BE2C (cell line): ENCODE data around the gene RAPSN.

Experiments used
- DNase-seq: peaks from one replicate; pipeline ENCODE4 v3.0.0-alpha.2; 2020
- H3K27me3 ChIP-seq: fragments of 250-450 bp; sonication (Bioruptor Pico); 2 replicates; pipeline ENCODE4 v1.5.1; 2020; ENCODE audit warnings: mild to moderate bottlenecking
- H3K36me3 ChIP-seq: fragments of 250-450 bp; sonication (Bioruptor Pico); 2 replicates; pipeline ENCODE4 v1.5.1; 2020; ENCODE audit warnings: mild to moderate bottlenecking
- H3K4me1 ChIP-seq: fragments of 250-450 bp; sonication (Bioruptor Pico); 2 replicates; pipeline ENCODE4 v1.5.1; 2020
- H3K4me3 ChIP-seq: 2 replicates; pipeline ENCODE4 v1.5.1; 2011; ENCODE audit warnings: low read depth, low read length
- H3K9me3 ChIP-seq: fragments of 250-450 bp; sonication (Bioruptor Pico); 2 replicates; pipeline ENCODE4 v1.5.1; 2020
- TF ChIP-seq, protein P1 (sequence below): IDR thresholded peaks from 2 replicates; pipeline ENCODE4 v1.5.1; 2012; ENCODE audit warnings: mild to moderate bottlenecking, low read depth, low read length

RAPSN gene

DNA sequence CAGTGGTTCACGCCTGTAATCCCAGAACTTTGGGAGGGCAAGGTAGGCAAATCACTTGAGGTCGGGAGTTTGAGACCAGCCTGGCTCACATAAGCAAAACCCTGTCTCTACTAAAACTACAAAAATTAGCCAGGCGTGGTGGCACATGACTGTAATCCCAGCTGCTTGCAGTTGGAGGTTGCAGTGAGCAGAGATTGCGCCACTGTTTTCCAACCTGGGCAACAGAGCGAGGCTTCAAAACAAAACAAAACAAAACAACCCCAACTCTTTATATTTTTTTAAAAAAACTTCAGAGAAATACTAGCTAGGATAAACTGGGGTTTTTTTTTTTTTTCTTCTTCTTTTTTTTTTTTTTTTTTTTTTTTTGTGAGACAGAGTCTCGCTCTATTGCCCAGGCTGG is 31.8 kb upstream of the RAPSN start:
- TF ChIP-seq, protein P1, sequence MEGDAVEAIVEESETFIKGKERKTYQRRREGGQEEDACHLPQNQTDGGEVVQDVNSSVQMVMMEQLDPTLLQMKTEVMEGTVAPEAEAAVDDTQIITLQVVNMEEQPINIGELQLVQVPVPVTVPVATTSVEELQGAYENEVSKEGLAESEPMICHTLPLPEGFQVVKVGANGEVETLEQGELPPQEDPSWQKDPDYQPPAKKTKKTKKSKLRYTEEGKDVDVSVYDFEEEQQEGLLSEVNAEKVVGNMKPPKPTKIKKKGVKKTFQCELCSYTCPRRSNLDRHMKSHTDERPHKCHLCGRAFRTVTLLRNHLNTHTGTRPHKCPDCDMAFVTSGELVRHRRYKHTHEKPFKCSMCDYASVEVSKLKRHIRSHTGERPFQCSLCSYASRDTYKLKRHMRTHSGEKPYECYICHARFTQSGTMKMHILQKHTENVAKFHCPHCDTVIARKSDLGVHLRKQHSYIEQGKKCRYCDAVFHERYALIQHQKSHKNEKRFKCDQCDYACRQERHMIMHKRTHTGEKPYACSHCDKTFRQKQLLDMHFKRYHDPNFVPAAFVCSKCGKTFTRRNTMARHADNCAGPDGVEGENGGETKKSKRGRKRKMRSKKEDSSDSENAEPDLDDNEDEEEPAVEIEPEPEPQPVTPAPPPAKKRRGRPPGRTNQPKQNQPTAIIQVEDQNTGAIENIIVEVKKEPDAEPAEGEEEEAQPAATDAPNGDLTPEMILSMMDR, result no peak
- no peaks in the 10 kb centered on the region for H3K4me1 ChIP-seq
- no peak overlapping the region for H3K4me3 ChIP-seq
- peaks cover 58% of the 10 kb centered on the region for H3K36me3 ChIP-seq
- no peak for DNase-seq
- H3K9me3 ChIP-seq, result no peaks in the 10 kb centered on the region
- H3K27me3 ChIP-seq, result no peaks in the 10 kb centered on the region

DNA sequence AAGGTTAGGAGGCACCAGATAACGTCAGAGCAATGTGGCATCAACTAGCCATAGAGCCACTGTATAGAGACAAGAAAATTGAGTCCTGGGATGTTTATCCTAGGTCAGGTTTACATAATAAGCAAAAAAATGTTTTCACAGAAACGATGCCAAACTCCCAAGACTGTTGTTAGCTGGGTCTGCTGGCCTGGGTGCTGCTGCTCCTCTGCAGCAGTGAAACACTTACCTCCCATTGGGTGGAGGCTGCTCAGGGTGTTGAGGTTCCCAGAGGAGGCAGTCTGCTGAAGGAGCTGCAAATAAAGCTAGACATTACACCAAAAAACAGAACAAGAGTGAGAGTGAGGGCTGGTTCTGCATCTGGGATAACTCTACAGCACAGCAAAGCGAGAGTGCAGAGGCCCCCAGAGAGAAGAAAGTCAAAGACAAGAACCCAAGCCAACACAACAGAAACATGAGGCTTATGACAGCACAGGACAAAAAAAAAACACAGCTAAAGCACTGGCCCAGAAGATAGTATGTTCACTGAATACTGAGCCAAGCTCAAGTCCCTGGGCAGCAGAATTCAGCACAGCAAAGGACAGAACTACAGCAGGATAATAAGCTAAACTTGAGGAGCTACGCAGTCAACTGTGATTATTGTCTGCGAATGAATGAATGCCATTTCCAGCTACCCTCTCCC is 29.9 kb upstream of the RAPSN start:
- DNase-seq, result no peak
- no peaks in the 10 kb centered on the region for H3K9me3 ChIP-seq
- no peak overlapping the region for H3K4me3 ChIP-seq
- H3K36me3 ChIP-seq, result peaks cover 57% of the 10 kb centered on the region
- H3K4me1 ChIP-seq, result no peaks in the 10 kb centered on the region
- TF ChIP-seq, protein P1, result no peak
- no peaks in the 10 kb centered on the region for H3K27me3 ChIP-seq

DNA sequence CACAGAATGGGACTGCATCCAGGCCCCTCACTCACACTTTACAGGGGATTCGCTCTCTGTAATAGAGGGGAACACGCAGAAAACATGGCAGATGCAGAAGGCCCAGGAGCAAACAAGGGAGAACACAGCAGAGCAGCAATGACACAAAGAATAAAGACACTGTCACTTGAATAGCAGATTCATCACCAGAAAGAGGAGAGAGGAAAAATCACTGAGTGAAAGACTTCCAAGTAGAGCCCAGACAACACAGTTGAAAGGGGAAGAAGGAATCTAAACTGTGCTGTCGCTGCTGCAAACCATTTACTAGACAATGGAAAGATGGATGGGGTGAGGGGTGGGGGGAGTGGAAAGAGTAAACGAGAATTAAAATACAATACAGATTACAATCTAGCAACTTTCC is 28.8 kb upstream of the RAPSN start:
- Histone ChIP-seq H3K4me3 (no peak overlapping the region), H3K27me3 (no peaks in the 10 kb centered on the region), H3K4me1 (no peaks in the 10 kb centered on the region), H3K36me3 (peaks cover 57% of the 10 kb centered on the region), H3K9me3 (no peaks in the 10 kb centered on the region)
- no peak for DNase-seq
- TF ChIP-seq, protein P1, result no peak

DNA sequence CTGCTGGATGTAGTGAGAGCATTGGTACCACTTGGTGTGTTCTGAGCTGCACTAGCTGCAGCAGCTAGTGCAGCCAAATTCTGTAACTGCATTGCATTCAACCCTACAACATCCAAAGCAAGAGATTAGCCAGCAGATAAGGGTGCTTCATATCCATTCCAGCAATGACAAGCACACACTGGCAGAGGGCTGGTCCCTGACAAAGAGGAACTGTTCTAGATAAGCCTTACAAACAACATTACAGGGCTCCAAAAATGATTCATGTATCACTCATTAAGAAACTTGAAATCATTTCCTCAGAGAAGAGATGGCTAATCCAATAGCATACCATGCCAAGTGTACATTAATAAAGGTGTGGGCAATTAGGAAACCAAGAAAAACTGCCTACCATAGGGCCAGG is 28.4 kb upstream of the RAPSN start:
- no peak for DNase-seq
- TF ChIP-seq, protein P1, result no peak
- Histone ChIP-seq H3K36me3 (peaks cover 58% of the 10 kb centered on the region), H3K4me3 (no peak overlapping the region), H3K4me1 (no peaks in the 10 kb centered on the region), H3K9me3 (no peaks in the 10 kb centered on the region), H3K27me3 (no peaks in the 10 kb centered on the region)

DNA sequence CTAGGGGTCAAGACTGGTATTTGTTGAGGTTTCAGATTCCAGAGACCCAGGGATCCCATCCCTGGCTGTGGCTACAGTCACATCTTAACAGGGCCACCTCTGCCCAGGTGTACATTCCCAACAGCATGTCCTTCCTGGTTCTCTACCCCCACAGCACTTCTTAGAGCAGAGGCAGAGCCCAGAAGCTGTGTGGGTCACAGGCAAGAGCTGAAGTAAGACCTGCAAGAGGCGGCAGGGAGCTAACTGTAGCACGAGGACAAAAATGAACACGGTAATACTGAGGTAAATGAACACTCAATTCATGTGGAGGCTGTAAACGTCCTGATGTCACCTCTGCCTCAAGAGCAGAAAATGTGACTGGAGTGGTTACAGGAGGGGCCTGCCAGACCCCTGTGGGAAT is 21.7 kb upstream of the RAPSN start:
- no peak for DNase-seq
- H3K4me3 ChIP-seq, result no peak overlapping the region
- TF ChIP-seq, protein P1, result no peak
- H3K4me1 ChIP-seq, result peaks cover 3% of the 10 kb centered on the region; the same call in 1 of the 2 replicates
- H3K27me3 ChIP-seq, result no peaks in the 10 kb centered on the region
- H3K36me3 ChIP-seq, result peaks cover 38% of the 10 kb centered on the region
- H3K9me3 ChIP-seq, result no peaks in the 10 kb centered on the region

DNA sequence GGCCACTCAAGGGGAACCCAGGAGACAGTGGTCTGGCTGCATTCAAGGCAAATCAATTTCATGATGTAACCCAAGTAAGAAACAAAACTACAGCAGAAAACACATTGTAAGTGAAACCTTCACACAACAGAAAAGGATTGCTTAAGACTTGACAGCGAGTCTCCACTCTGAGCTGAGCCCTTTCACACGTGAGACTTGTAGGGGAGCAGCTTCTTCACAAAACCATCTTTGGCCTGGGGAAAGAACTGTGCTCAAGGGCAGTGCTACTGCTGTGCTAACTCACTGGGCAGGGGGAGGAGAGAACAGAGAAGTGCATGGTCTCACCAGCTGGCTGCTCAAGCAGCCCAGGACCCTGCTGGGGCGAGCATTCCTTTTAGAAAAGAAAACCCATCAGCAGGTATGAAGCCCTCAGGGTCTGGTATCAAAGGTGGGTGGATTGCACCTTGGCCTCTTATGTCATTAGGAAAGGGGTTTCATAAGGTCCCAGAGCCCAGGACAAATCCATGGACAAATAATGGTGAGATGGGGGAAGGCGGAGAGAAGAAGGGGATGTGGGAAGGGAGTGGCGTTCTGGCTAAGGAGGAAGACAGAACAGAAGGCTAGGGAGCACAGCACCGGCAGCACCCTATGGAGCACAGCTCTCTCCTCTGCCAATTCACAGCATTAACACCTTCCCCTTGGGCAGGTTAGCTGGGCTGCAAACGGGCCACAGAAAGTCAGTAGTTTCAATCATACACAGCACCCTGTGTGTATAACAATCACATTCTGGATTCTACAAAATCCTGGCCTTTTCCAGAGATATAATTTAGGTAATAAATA is 20.6 kb upstream of the RAPSN start:
- DNase-seq, result no peak
- TF ChIP-seq, protein P1, result no peak
- Histone ChIP-seq H3K27me3 (no peaks in the 10 kb centered on the region), H3K36me3 (peaks cover 32% of the 10 kb centered on the region), H3K4me3 (no peak overlapping the region), H3K9me3 (no peaks in the 10 kb centered on the region), H3K4me1 (peaks cover 3% of the 10 kb centered on the region; the same call in 1 of the 2 replicates)
